ENCODE measurements around the gene VPS26C.

VPS26C gene

DNA sequence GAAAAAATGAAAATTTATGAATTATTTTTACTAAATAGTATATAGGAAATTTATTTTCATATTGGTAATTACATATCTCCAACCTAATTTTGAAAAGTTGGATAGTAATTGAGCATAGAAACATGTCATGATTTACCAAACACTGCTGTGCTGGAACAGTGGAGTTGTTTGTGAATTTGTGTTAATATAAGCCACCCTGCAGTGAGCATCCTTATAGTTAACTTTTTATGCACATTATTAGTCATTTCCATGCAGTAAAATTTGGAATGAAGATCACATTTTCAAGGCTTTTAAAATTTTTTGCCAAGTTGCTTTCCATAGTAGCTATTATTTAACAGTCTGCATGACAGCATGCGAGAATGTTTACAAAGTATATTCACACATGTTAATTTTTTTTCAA lies 78.3 kb downstream of the VPS26C start:
- TF ChIP-seq CTCF (conservative IDR thresholded peaks at IDR 0.05) (no peak), ZFX (IDR thresholded peaks at IDR 0.05) (no peak)
- no peak overlapping the region for H3K27ac ChIP-seq

DNA sequence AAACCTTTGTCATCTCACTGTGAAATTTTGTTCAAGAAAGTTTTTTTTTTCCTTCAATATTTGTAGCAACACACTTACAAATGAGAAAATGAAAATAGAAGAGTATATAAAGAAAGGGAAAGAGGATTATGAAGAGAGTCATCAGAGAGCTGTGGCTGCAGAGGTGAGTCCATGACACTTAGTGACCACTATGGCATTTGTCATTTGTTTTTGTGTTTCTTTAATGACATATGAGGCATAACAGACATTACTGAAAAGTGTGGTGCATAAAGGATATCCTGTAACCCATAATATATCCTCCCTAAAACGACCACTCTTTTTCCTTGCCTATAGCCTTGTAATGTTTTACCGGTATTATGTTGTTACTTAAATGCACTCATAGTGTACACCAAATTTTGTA lies 80.2 kb downstream of the VPS26C start:
- H3K27ac ChIP-seq, result no peak overlapping the region
- TF ChIP-seq CTCF (conservative IDR thresholded peaks at IDR 0.05) (no peak), ZFX (IDR thresholded peaks at IDR 0.05) (no peak)

DNA sequence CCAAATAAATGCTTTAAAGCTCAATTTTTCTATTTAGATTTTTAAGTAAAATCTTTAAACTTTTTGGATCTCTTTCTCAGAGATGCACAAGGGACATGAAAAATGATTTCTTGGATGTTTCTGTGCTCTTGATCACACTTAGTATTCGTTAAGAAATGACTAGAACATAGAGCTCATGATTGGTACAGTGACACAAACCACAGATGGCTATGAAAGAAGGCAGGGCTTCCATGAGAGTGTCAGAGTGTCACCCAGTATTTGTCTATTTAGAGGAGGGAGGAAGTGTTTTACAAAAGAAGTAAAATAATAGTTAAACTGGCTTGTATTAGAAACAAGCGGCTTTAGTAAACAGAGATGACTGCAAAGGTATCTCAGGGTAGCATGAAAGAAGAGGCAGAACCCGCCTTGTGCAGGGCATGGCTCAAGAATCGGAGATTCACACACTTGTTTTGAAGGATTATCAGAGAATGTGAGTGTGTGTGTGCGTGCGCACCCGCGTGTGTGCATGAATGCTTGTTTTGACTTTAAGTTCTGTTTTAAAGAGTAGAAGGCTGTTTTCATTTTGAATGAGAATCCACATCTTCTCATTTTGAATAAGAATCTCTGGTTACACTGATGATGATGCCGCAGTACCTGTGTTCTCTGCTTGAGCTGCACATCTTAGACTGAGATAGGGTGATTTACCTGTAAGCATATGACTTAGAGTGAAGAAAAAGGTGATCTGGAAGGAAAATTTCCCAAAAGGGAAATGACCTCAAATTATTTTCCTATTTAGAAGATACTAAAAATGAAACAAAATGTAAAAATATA lies 82.1 kb downstream of the VPS26C start:
- TF ChIP-seq ZFX (IDR thresholded peaks at IDR 0.05) (no peak), CTCF (conservative IDR thresholded peaks at IDR 0.05) (no peak)
- no peak overlapping the region for H3K27ac ChIP-seq

- TF ChIP-seq CTCF (conservative IDR thresholded peaks at IDR 0.05) (no peak), ZFX (IDR thresholded peaks at IDR 0.05) (no peak)
- no peak overlapping the region for H3K27ac ChIP-seq
Observed at GRCh38 chr21:37183749-37184148, 83.4 kb downstream of the VPS26C start.

DNA sequence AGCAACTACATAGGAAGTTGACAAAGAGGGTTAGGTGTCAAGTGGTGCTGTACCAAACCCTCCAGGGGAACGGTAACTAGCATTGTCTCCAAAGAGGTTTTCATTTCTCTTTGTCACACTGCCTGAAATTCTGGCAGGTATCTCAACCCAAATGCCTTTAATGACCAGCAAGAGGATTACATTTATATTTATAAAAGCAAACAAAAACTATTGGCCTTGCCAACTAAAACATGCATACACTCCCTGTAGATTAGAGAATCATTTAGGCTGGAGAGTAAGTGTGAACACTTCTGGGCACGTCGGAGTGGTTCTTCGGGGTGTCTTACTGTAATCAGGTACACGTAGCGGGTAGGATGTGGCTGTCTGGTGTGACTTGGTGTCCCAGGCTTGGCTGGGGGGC lies 84.9 kb downstream of the VPS26C start:
- TF ChIP-seq ZFX (IDR thresholded peaks at IDR 0.05), result no peak
- TF ChIP-seq CTCF (conservative IDR thresholded peaks at IDR 0.05), result no peak
- H3K27ac ChIP-seq, result no peak overlapping the region

GRCh38 chr21:37181059-37181458 lies 86.1 kb downstream of the VPS26C start:
- TF ChIP-seq CTCF (conservative IDR thresholded peaks at IDR 0.05) (no peak), ZFX (IDR thresholded peaks at IDR 0.05) (no peak)

GRCh38 chr21:37176716-37177115 lies 90.4 kb downstream of the VPS26C start:
- H3K27ac ChIP-seq, result no peak overlapping the region
- no peak for TF ChIP-seq ZFX (IDR thresholded peaks at IDR 0.05)
- TF ChIP-seq CTCF (conservative IDR thresholded peaks at IDR 0.05), result no peak

More at GRCh38 chr21:37181059-37181458, 86.1 kb downstream of the VPS26C start:
- no peak overlapping the region for H3K27ac ChIP-seq

Data from C4-2B (cell line).